ENCODE data around the gene ALG14.

ALG14 gene

GRCh38 chr1:95089650-95090287 is 17.0 kb upstream of the ALG14 start:
- H3K27me3 ChIP-seq (ENCODE audit: insufficient read depth, poor library complexity, severe bottlenecking) = no peaks in the 10 kb centered on the region
- DNase-seq (ENCODE audit: low spot score) = no peak
- no peak for ATAC-seq (ENCODE audit: low read depth)
- H3K27ac ChIP-seq (ENCODE audit: poor library complexity, severe bottlenecking) = no peak overlapping the region
- TF ChIP-seq CTCF (IDR thresholded peaks at IDR 0.05; ENCODE audit: poor library complexity, severe bottlenecking) = no peak
- no peaks in the 10 kb centered on the region for H3K9me3 ChIP-seq (ENCODE audit: severe bottlenecking)
- peaks cover 12% of the 10 kb centered on the region for H3K4me1 ChIP-seq (ENCODE audit: insufficient read depth, poor library complexity, severe bottlenecking)
- H3K36me3 ChIP-seq (ENCODE audit: low read depth) = no peaks in the 10 kb centered on the region
- H3K4me3 ChIP-seq (ENCODE audit: severe bottlenecking) = no peak overlapping the region

- no peaks in the 10 kb centered on the region for H3K27me3 ChIP-seq (ENCODE audit: insufficient read depth, poor library complexity, severe bottlenecking)
- no peak for TF ChIP-seq CTCF (IDR thresholded peaks at IDR 0.05; ENCODE audit: poor library complexity, severe bottlenecking)
- no peak for ATAC-seq (ENCODE audit: low read depth)
- H3K9me3 ChIP-seq (ENCODE audit: severe bottlenecking) = no peaks in the 10 kb centered on the region
- H3K36me3 ChIP-seq (ENCODE audit: low read depth) = no peaks in the 10 kb centered on the region
- no peak for DNase-seq (ENCODE audit: low spot score)
- no peak overlapping the region for H3K27ac ChIP-seq (ENCODE audit: poor library complexity, severe bottlenecking)
- peaks cover 12% of the 10 kb centered on the region for H3K4me1 ChIP-seq (ENCODE audit: insufficient read depth, poor library complexity, severe bottlenecking)
- H3K4me3 ChIP-seq (ENCODE audit: severe bottlenecking) = no peak overlapping the region
Observed at GRCh38 chr1:95088303-95088702, 15.6 kb upstream of the ALG14 start.

GRCh38 chr1:95086949-95087533 is 14.3 kb upstream of the ALG14 start:
- H3K27ac ChIP-seq (ENCODE audit: poor library complexity, severe bottlenecking) = no peak overlapping the region
- H3K4me3 ChIP-seq (ENCODE audit: severe bottlenecking) = no peak overlapping the region
- ATAC-seq (ENCODE audit: low read depth) (peak; percentile 89), DNase-seq (ENCODE audit: low spot score) (no peak)
- H3K36me3 ChIP-seq (ENCODE audit: low read depth) = no peaks in the 10 kb centered on the region
- no peak for TF ChIP-seq CTCF (IDR thresholded peaks at IDR 0.05; ENCODE audit: poor library complexity, severe bottlenecking)
- H3K27me3 ChIP-seq (ENCODE audit: insufficient read depth, poor library complexity, severe bottlenecking) = no peaks in the 10 kb centered on the region
- H3K9me3 ChIP-seq (ENCODE audit: severe bottlenecking) = no peaks in the 10 kb centered on the region
- peaks cover 12% of the 10 kb centered on the region for H3K4me1 ChIP-seq (ENCODE audit: insufficient read depth, poor library complexity, severe bottlenecking)

GRCh38 chr1:95085376-95085775 is 12.6 kb upstream of the ALG14 start:
- H3K9me3 ChIP-seq (ENCODE audit: severe bottlenecking) = no peaks in the 10 kb centered on the region
- H3K4me3 ChIP-seq (ENCODE audit: severe bottlenecking) = no peak overlapping the region
- H3K36me3 ChIP-seq (ENCODE audit: low read depth) = no peaks in the 10 kb centered on the region
- no peaks in the 10 kb centered on the region for H3K27me3 ChIP-seq (ENCODE audit: insufficient read depth, poor library complexity, severe bottlenecking)
- DNase-seq (ENCODE audit: low spot score) (no peak), ATAC-seq (ENCODE audit: low read depth) (no peak)
- H3K27ac ChIP-seq (ENCODE audit: poor library complexity, severe bottlenecking) = no peak overlapping the region
- peaks cover 12% of the 10 kb centered on the region for H3K4me1 ChIP-seq (ENCODE audit: insufficient read depth, poor library complexity, severe bottlenecking)
- no peak for TF ChIP-seq CTCF (IDR thresholded peaks at IDR 0.05; ENCODE audit: poor library complexity, severe bottlenecking)
